GM12878 (cell line): ENCODE data around the gene KYAT1. TPM values are rescaled to one million over a fixed set of nuclear protein-coding genes. Genes with fewer than 3 reads are reported as not detected.

Source experiments
- ATAC-seq: fragments of 200-7000 bp; cut with Tn5 transposase; 3 replicates; pipeline ENCODE4 v1.9.1; 2020; ENCODE audit warnings: mild to moderate bottlenecking, moderate library complexity
- BruUV-seq: library from RNA; stranded (reverse); fragments of 400-500 nt; replicated peaks from 2 replicates; lab custom pipeline; 2021; lab: Mats Ljungman, UMichigan
- CTCF ChIA-PET: fragments of 300-600 bp; sonication (Branson Sonifier 250); formaldehyde crosslinking; extraction: SDS; loops from one replicate; lab custom pipeline; 2021; ENCODE audit warnings: inconsistent platforms; lab: Yijun Ruan, JAX
- POLR2A ChIA-PET: fragments of 350-600 bp; formaldehyde crosslinking; extraction: SDS; loops from one replicate; lab custom pipeline; 2021; ENCODE audit warnings: inconsistent platforms; lab: Charles Lee
- RAD21 ChIA-PET: fragments of 300-600 bp; sonication (Branson Sonifier 250); formaldehyde crosslinking; loops from one replicate; lab custom pipeline; 2023; ENCODE audit warnings: antibody characterized with exemption; ENCODE audit not compliant: unreplicated experiment; lab: Charles Lee
- SMC1A ChIA-PET: fragments of 300-600 bp; sonication (Branson Sonifier 250); formaldehyde crosslinking; loops from one replicate; lab custom pipeline; 2023; ENCODE audit not compliant: unreplicated experiment, uncharacterized antibody; lab: Charles Lee
- DNase-seq: peaks from one replicate; pipeline ENCODE4 v3.0.0-alpha.2; 2011; ENCODE audit warnings: low read depth, low spot score
- FAIRE-seq: peaks from 3 replicates; lab custom pipeline; 2011; peaks lifted over from hg19 to GRCh38; lab: Jason Lieb, UNC
- H2AFZ ChIP-seq: 2 replicates; pipeline ENCODE4 v1.6.0; 2011; ENCODE audit warnings: low read depth, low read length, control low read depth; ENCODE audit not compliant: control insufficient read depth
- H3K27ac ChIP-seq: 2 replicates; pipeline ENCODE4 v1.5.1; 2011; ENCODE audit warnings: control low read depth; ENCODE audit not compliant: control insufficient read depth, insufficient read depth
- H3K27me3 ChIP-seq, 2 experiments: replicated peaks in 1 of 2; 2 replicates each; pipeline versions ENCODE4 v1.6.0 to v1.6.1; 2011; ENCODE audit warnings: low read length in 1 of 2; ENCODE audit not compliant: control insufficient read depth in 2 of 2, insufficient read depth in 2 of 2
- H3K36me3 ChIP-seq, 2 experiments: 2 replicates each; pipeline ENCODE4 v1.5.1; 2011; ENCODE audit warnings: low read length in 1 of 2; ENCODE audit not compliant: control insufficient read depth in 2 of 2, insufficient read depth in 2 of 2
- H3K4me1 ChIP-seq: 2 replicates; pipeline ENCODE4 v1.6.1; 2011; ENCODE audit warnings: mild to moderate bottlenecking, low read length, moderate library complexity, mixed read lengths; ENCODE audit not compliant: control insufficient read depth, insufficient read depth
- H3K4me2 ChIP-seq: 2 replicates; pipeline ENCODE4 v1.6.0; 2011; ENCODE audit warnings: control low read depth; ENCODE audit not compliant: control insufficient read depth, insufficient read depth
- H3K4me3 ChIP-seq: fragments of 200-600 bp; sonication (generic); 2 replicates; pipeline ENCODE4 v1.5.1; 2016
- H3K79me2 ChIP-seq: 2 replicates; pipeline ENCODE4 v1.6.0; 2011; ENCODE audit warnings: low read length; ENCODE audit not compliant: control insufficient read depth, insufficient read depth
- H3K9ac ChIP-seq: 2 replicates; pipeline ENCODE4 v1.8.0; 2011; ENCODE audit warnings: low read length, control low read depth, mixed read lengths; ENCODE audit not compliant: control insufficient read depth, insufficient read depth
- H3K9me3 ChIP-seq: replicated peaks from 3 replicates; pipeline ENCODE4 v1.5.1; 2011; ENCODE audit warnings: mild to moderate bottlenecking, low read length; ENCODE audit not compliant: control insufficient read depth, insufficient read depth
- H4K20me1 ChIP-seq: 2 replicates; pipeline ENCODE4 v1.6.0; 2011; ENCODE audit not compliant: control insufficient read depth, insufficient read depth
- CHD1 ChIP-seq: IDR thresholded peaks from 2 replicates; pipeline ENCODE4 v1.6.1; 2012; ENCODE audit warnings: low read depth, low read length, improper control_type of control experiment
- CHD4 ChIP-seq: fragments of 200-600 bp; sonication (generic); IDR thresholded peaks from 2 replicates; pipeline ENCODE4 v1.6.1; 2016; ENCODE audit warnings: mild to moderate bottlenecking
- ESRRA ChIP-seq: IDR thresholded peaks from 2 replicates; pipeline ENCODE4 v1.6.1; 2012; ENCODE audit warnings: mild to moderate bottlenecking, low read length, improper control_type of control experiment
- EZH2 ChIP-seq: IDR thresholded peaks from 2 replicates; pipeline ENCODE4 v1.6.1; 2012; ENCODE audit warnings: low read depth, mild to moderate bottlenecking, control low read depth, inconsistent platforms, low read length, borderline replicate concordance; ENCODE audit not compliant: control insufficient read depth
- HDAC2 ChIP-seq: fragments of 200-600 bp; sonication (generic); IDR thresholded peaks from 2 replicates; pipeline ENCODE4 v1.6.1; 2017
- HSF1 ChIP-seq: fragments of 150-350 bp; IDR thresholded peaks from 2 replicates; pipeline ENCODE4 v1.6.1; 2014; ENCODE audit warnings: mild to moderate bottlenecking, low read depth, low read length
- IRF4 ChIP-seq: IDR thresholded peaks from 2 replicates; pipeline ENCODE4 v1.6.1; 2011; ENCODE audit warnings: low read depth, low read length
- NFXL1 ChIP-seq: fragments of 450-650 bp; IDR thresholded peaks from 2 replicates; pipeline ENCODE4 v1.6.1; 2017; ENCODE audit warnings: antibody characterized with exemption, mild to moderate bottlenecking, borderline replicate concordance
- NKRF ChIP-seq: fragments of 450-650 bp; conservative IDR thresholded peaks from 2 replicates; pipeline ENCODE4 v1.6.1; 2017; ENCODE audit warnings: mild to moderate bottlenecking, moderate library complexity
- SRF ChIP-seq, 2 experiments: IDR thresholded peaks; 2 replicates each; pipeline ENCODE4 v1.6.1; 2011; ENCODE audit warnings: low read depth in 2 of 2, low read length in 2 of 2, mild to moderate bottlenecking in 1 of 2, moderate library complexity in 1 of 2
- WRNIP1 ChIP-seq: IDR thresholded peaks from 2 replicates; pipeline ENCODE4 v1.6.1; 2011; ENCODE audit warnings: low read depth, low read length, improper control_type of control experiment, borderline replicate concordance
- ZBED1 ChIP-seq: IDR thresholded peaks from 2 replicates; pipeline ENCODE4 v1.6.1; 2016; ENCODE audit warnings: borderline replicate concordance
- WGBS: methylation state at CpG from one replicate; pipeline ENCODE4 v1.1.6; 2016; ENCODE audit warnings: low lambda C conversion rate; ENCODE audit not compliant: insufficient replicate concordance, insufficient coverage; ENCODE audit errors: missing lambda C conversion rate; 5-methylcytosine and 5-hydroxymethylcytosine counted together
- in situ Hi-C: fragments of 300-500 bp; cut with MboI; formaldehyde crosslinking; loops from 9 replicates; pipeline ENCODE4 v1.14.3; 2018; ENCODE audit warnings: mixed read lengths
- intact Hi-C: fragments of 100-400 bp; cut with micrococcal nuclease; formaldehyde crosslinking; loops from one replicate; pipeline ENCODE4 v1.14.2; 2022; ENCODE audit not compliant: unreplicated experiment
- polyA plus RNA-seq, 11 experiments: library from polyadenylated mRNA; depleted of rRNA in 4 of 11; unstranded in 6 of 11; stranded (reverse) in 5 of 11; fragments of >200 nt; fragmentation: Nextera tagmentation in 4 of 11; fragmentation: Illumina TruSeq in 1 of 11; extraction: Ambion mirVana in 4 of 11; extraction: Trizol in 1 of 11; gene quantifications; 1 replicate in 1 of 11; 2 replicates in 10 of 11; pipeline versions ENCODE4 v1.2.1 to v1.2.3, GENCODE V29; 2011 to 2016; ENCODE audit warnings: inconsistent platforms in 2 of 11, missing spikeins in 2 of 11, low read depth in 1 of 11
- total RNA-seq, 4 experiments: library from RNA; depleted of rRNA in 3 of 4; stranded (reverse); fragments of >200 nt in 3 of 4; fragmentation: Illumina TruSeq in 1 of 4; extraction: Trizol in 1 of 4; gene quantifications; 2 replicates each; pipeline versions ENCODE4 v1.2.1 to v1.2.3, GENCODE V29; 2013 to 2021
- TF ChIP-seq, protein P1 (sequence below): IDR thresholded peaks from 2 replicates; pipeline ENCODE4 v1.6.1; 2012; ENCODE audit warnings: low read depth, low read length, improper control_type of control experiment
- TF ChIP-seq, protein P2 (sequence below): fragments of 450-650 bp; IDR thresholded peaks from 2 replicates; pipeline ENCODE4 v1.6.1; 2017; ENCODE audit warnings: mild to moderate bottlenecking, moderate library complexity

Gene KYAT1
- total and polyA plus RNA-seq, 10 of the 15 experiments (the other 5 are each of a cell fraction or from before 2014, with no cell fraction given) = 5.8 to 15.7 (median 11.4) TPM

DNA sequence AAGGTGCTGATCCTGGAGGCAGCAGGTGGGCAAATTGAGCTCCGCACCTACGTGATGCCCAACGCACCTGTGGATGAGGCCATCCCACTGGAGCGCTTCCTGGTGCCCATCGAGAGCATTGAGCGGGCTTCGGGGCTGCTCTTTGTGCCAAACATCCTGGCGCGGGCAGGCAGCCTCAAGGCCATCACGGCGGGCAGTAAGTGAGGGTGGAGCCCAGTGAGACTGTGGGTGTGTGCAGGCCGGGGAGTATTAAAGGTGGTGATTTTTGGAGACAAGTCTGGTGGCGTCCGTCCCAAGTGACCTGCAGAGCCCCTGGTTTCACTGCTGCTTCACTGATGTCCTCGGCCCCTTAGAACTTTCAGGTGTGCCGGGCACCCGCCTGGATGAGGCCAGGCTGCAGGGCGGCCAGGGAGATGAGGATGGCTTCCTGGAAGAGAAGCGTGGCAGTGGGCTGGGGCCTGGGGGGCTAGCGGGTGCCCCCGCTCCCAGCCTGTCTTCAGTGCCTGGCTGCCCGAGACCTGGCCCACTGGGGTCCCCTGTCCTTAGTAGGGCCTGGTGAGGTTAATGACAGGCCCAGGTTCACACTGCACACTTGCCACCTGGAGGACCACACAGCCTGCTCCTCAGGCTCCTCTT lies 59.2 kb downstream of the KYAT1 start:
- 91% methylated on average over 22 of the region's 22 CpGs for WGBS
- no peak overlapping the region for H3K27ac ChIP-seq
- CTCF ChIA-PET = no interaction called here
- FAIRE-seq = no peak
- no peak overlapping the region for H3K9ac ChIP-seq
- in situ Hi-C loops = no loop called here
- peaks cover 3% of the 10 kb centered on the region; the same call in 1 of the 2 replicates for H3K79me2 ChIP-seq
- no peak overlapping the region for H2AFZ ChIP-seq
- H3K9me3 ChIP-seq = no peaks in the 10 kb centered on the region
- no peak for ATAC-seq
- intact Hi-C loops = no loop called here
- H3K27me3 ChIP-seq = no peaks in the 10 kb centered on the region
- no peak for DNase-seq
- no peaks in the 10 kb centered on the region for H4K20me1 ChIP-seq
- H3K4me1 ChIP-seq = peaks cover 7% of the 10 kb centered on the region; the same call in 1 of the 2 replicates
- RAD21 ChIA-PET = no interaction called here
- no TSS peak for BruUV-seq
- H3K36me3 ChIP-seq = peaks cover 22 to 28% of the 10 kb centered on the region in 2 experiments
- no peak overlapping the region for H3K4me3 ChIP-seq
- SMC1A ChIA-PET = no interaction called here
- POLR2A ChIA-PET = no interaction called here
- no peak overlapping the region for H3K4me2 ChIP-seq
- TF ChIP-seq IRF4 = no peak
- TF ChIP-seq ZBED1 = no peak
- no peak for TF ChIP-seq CHD4
- TF ChIP-seq EZH2 = no peak
- TF ChIP-seq ESRRA = no peak
- TF ChIP-seq HSF1 = no peak
- TF ChIP-seq, protein P1, sequence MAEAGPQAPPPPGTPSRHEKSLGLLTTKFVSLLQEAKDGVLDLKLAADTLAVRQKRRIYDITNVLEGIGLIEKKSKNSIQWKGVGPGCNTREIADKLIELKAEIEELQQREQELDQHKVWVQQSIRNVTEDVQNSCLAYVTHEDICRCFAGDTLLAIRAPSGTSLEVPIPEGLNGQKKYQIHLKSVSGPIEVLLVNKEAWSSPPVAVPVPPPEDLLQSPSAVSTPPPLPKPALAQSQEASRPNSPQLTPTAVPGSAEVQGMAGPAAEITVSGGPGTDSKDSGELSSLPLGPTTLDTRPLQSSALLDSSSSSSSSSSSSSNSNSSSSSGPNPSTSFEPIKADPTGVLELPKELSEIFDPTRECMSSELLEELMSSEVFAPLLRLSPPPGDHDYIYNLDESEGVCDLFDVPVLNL = no peak
- TF ChIP-seq, protein P2, sequence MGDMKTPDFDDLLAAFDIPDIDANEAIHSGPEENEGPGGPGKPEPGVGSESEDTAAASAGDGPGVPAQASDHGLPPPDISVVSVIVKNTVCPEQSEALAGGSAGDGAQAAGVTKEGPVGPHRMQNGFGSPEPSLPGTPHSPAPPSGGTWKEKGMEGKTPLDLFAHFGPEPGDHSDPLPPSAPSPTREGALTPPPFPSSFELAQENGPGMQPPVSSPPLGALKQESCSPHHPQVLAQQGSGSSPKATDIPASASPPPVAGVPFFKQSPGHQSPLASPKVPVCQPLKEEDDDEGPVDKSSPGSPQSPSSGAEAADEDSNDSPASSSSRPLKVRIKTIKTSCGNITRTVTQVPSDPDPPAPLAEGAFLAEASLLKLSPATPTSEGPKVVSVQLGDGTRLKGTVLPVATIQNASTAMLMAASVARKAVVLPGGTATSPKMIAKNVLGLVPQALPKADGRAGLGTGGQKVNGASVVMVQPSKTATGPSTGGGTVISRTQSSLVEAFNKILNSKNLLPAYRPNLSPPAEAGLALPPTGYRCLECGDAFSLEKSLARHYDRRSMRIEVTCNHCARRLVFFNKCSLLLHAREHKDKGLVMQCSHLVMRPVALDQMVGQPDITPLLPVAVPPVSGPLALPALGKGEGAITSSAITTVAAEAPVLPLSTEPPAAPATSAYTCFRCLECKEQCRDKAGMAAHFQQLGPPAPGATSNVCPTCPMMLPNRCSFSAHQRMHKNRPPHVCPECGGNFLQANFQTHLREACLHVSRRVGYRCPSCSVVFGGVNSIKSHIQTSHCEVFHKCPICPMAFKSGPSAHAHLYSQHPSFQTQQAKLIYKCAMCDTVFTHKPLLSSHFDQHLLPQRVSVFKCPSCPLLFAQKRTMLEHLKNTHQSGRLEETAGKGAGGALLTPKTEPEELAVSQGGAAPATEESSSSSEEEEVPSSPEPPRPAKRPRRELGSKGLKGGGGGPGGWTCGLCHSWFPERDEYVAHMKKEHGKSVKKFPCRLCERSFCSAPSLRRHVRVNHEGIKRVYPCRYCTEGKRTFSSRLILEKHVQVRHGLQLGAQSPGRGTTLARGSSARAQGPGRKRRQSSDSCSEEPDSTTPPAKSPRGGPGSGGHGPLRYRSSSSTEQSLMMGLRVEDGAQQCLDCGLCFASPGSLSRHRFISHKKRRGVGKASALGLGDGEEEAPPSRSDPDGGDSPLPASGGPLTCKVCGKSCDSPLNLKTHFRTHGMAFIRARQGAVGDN = no peak
- TF ChIP-seq WRNIP1 = no peak
- no peak for TF ChIP-seq NFXL1
- TF ChIP-seq CHD1 = no peak
- no peak for TF ChIP-seq NKRF
- TF ChIP-seq SRF (IDR thresholded peaks at IDR 0.05; ENCODE audit: low read depth in 2 of 2, low read length in 2 of 2) = no peak
- TF ChIP-seq HDAC2 = no peak
